GM18951 (cell line): ENCODE data around the gene SYDE2.

Source experiments
- POLR2A ChIP-seq: IDR thresholded peaks from 4 replicates; pipeline ENCODE4 v1.6.1; 2011; ENCODE audit warnings: mild to moderate bottlenecking; ENCODE audit not compliant: insufficient read length, insufficient read depth; ENCODE audit errors: extremely low read depth
- in situ Hi-C: fragments of 300-500 bp; cut with MboI; formaldehyde crosslinking; loops from one replicate; pipeline ENCODE4 v1.12.0; 2022; ENCODE audit warnings: low sequenced_read_pairs, mixed read lengths, inconsistent platforms; ENCODE audit not compliant: unreplicated experiment

The SYDE2 gene

DNA sequence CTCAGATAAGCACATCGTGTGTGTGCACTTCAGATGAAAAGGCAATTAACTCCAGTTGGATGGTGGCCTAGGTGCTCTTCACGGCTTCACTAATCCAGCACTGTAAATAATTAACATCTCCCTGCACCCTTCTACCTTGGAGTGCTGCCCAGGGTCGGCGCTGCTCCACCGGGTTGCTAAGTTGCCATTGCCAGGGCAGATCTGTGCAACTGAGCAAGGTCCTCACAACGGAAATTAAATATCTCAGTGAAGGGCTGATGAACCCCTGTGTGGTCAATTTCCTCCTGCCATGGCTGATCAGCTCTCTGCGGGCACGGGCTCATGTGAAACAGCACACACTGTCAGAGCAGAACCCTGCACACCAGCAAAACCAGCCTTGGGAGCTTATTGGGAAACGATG lies 63.2 kb downstream of the SYDE2 start:
- TF ChIP-seq POLR2A, result no peak
- in situ Hi-C loops, result no loop called here

DNA sequence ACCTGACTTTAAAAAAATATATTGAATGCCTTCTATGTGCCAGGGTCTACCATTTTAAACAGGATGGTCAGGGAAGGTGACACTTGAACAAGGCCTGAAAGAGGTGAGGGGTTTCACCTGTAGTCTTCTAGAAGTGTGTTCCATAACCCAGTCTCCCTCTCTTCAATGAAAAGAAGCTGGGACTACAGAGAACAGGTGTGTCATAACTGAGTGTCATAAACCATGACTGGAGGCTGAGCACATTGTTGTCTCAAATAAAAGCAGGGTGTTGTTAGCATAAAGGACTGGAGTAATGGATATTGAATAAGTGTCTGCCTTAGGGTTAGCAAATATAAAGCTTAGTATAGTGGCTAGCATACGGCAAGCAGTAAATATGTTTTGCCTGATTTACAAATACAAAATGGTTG lies 65.4 kb downstream of the SYDE2 start:
- TF ChIP-seq POLR2A, result no peak
- in situ Hi-C loops, result no loop called here

DNA sequence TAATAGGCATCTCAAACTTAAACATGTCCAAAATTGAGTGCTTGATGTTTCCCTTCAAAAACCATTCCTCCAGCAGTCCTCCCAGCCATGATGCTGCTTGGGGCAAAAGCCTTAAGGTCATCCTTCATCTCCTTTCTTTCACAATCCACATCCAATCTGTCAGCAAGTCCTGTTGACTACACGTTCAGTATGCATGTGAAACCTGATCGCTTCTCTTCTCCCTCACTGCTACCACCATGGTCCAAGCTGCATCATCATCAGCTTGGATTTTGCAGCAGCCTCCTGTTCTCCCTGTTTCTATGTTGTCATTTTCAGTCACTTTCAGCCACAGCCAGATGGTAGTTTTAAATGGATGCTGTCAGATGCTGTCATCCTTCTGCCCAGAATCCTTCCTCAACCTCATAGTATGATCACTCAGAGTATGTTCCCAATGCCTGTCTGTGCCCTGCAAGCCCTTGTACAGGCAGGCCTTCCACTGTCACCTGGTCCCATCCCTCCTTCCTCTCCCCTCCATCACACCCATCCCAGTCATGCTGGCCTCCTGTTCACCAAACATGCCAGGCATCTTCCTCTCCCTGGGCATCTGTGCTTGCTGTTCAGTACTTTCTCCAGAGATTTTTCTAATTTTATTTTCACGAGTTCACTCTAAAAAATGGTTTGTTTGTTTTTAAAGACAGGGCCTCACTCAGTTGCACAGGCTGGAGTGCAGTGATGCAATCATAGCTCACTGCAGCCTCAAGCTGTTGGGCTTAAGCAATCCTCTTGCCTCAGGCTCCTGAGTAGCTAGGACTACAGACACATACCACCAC lies 66.0 kb downstream of the SYDE2 start:
- in situ Hi-C loops, result no loop called here
- no peak for TF ChIP-seq POLR2A

DNA sequence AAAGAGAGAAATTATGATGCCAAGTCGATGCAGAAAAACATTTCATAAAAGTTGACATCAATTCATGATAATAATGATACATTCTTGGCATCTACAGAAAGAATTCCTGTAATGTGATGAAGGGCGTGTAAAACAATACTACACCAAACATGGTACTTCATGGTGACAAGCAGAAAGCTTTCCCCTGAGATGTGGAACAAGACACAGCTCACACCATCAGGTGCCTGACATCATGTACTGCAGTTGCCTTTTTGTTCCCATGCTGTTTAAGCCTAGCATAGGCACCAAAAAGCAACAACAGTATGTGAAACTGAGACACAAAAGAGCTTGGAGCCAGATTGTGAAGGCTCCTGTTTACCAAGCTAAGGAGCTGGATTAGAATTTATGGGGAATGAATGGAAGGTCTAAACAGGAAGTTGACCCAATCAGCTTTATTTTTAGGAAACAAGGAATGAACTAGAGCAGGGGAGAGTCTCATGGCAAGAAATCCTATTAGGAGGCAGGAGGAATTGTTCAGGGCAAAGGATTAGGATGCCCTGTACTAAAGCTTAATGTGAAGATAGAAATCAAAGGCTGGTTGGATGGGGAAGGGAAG lies 67.2 kb downstream of the SYDE2 start:
- no peak for TF ChIP-seq POLR2A
- in situ Hi-C loops, result no loop called here

DNA sequence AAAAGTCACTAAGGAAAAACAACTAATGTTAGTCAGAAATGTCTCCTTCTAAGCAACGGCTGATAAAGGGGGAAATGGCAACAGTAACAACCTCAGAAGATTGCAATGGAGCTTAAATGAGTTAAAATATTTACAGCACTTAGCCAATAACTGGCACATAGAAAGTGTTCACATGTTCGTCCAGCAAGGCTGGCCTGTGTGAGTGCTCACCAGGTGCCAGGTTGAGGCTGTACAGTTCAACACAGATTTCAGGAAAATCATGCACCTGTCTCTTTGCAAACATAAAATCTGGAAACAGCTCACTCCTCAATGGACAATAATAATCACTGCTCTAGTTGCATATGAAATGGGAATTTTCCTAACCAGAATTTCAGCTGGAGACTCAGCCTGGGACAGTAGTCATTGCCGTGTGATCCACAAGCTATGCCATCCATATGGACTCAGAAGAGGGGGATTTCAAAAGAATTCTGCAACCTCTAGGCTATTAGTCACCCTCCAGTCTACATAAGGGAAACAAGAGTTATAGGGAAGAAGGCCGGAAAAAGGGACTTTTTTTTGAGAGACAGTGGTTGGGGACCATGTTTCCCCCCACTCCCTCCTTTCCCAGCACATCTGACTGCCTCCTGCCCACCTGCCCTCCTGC lies 68.6 kb downstream of the SYDE2 start:
- no peak for TF ChIP-seq POLR2A
- in situ Hi-C loops, result no loop called here

DNA sequence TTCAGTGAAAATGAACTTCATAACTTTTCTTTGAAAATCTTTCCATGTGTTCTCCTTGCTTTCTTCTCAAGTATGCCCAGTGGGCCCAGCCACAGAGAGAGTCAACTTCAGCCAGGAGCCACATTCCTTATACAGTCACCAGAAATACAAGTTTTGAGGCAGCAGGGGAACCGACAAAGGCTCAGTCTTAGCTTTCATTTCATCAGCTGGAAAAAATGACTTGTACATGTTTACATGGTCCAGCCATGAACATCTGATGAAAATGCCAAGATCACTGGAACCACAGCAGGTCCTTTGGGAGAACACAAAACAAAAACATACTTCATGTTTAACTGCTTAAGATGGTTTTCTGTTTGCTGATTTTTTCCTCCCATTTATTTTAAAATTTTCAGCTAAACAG lies 72.5 kb downstream of the SYDE2 start:
- in situ Hi-C loops, result no loop called here
- no peak for TF ChIP-seq POLR2A

DNA sequence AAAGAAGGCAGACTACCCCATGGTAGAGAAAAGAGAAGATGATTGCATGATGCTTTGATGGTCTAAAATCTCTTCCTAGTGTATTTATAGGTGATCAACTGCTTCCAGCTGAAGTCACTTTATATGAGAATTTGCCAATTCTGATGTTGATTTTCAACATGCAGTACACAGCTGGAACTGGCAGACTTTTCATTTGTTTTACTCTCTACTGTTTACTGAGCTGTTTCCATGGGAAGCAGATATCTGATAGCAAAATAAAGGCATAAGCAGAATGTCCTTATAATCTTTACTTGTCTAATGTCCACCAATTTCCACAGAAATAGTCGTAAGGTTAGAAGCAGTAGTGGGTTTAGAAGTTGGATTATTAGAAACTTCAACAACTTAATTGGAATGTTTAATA lies 74.9 kb downstream of the SYDE2 start:
- in situ Hi-C loops, result no loop called here

DNA sequence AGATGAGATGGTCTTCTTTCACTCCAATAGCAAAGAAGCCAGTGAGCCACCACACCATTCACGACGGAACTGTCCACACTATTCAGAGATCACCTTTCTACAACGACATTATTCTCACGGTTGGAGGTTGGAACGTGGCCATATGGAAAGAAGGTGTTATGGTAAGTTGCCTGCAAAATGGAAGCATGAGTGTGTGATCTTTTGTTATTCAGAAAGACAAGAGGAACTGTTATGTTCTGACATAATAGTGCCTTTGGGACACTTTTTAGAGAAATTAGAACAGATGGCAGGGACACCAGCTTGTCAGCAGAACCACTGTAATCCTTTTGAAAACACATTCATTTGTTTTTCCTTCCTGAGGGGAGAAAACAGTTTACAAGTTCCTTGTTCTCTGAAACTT lies 76.7 kb downstream of the SYDE2 start:
- in situ Hi-C loops, result no loop called here
- TF ChIP-seq POLR2A, result no peak

More for the DNA sequence above, 74.9 kb downstream of the SYDE2 start:
- TF ChIP-seq POLR2A, result no peak

DNA sequence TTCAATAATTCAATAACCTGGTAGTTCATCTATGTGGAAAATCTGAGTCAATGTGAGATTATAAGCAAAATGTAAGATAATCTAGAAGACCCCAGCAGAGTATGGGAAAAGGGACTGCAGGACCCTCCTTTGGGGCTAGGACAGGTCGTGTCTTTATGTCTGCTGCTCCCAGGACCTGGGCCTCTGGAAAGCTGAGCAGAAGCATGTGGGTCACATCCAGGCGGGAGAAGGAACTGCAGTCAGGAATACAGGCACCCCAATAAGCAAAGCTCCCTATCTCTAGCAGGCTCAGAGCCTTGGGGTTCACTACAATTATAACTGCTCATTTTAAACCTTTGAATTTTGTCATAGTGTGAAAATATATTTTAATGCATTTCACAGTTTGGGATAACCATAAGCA lies 78.6 kb downstream of the SYDE2 start:
- in situ Hi-C loops, result no loop called here
- no peak for TF ChIP-seq POLR2A

DNA sequence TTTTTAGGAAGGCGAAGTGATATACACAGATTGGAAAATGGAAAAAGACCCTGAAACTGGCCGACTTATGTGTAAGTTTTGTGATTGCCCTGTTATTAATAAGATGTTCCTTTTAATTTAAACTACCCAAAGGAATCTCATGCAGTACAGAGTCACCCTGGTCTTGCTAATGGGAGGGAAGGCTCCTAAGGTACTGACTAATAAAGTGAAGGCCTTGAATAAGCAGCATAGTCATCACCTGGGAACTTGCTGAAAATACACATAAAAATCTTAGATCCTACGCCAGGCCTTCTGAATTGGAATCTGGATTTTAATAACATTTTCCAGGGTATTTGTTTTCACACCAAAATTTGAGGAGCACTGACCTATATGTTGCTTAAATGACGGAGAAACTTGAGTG lies 79.1 kb downstream of the SYDE2 start:
- in situ Hi-C loops, result no loop called here
- TF ChIP-seq POLR2A, result no peak

DNA sequence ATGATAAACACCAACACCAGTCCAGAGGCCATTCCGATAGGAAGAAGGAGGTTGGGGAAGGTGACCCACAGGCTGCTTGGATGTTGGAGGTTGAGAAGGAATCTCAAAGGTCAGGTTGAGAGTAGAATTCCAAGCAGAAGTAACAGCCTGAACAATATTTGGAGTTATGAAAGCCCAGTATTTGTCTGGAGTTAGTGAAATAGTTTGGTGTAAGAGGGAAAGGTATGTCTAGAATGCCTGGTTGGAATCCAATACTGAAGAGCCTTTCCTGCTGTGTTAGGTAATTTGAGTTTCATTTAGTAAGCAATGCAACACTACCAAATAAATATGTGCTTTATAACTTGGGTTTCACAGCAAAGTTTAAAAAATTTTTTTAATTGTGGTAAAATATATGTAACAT lies 82.1 kb downstream of the SYDE2 start:
- in situ Hi-C loops, result no loop called here
- no peak for TF ChIP-seq POLR2A

DNA sequence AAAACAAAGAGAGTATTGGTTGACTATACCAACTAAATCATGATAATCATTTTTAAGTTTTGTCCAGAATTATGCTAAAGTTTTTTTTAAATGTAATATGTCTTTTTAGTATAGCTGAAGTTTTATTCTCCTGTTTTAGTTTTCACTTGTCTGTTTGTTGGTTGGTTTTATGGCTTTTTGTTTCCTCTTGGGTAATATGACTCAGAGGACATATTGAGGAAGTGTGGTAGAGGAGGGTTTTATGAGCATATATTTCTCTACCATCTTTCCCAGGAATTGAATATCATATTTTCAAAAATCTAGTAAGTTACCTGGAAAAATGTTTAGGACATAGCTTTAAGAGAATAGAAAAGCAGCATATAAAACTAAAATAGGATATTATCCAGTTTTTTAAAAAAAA lies 84.0 kb downstream of the SYDE2 start:
- in situ Hi-C loops, result no loop called here
- TF ChIP-seq POLR2A, result no peak

DNA sequence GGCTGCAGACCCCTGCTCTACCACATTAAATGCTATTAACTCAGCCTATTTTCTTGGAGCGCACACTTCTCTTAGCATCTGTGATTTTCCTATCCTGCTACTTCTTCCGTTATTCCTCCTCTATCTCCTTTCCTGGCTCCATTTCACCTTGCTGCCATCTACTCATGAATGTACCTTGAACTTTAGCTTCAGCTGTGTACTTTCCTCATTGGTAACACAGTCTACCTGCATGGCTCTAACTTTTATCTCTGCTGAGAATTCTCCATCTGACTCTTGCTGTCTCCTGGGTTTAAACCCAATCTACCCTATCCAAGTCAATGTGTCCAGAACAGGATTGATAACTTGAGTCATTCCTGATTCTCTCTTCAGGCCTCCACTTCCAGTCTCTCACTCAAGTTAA lies 84.9 kb downstream of the SYDE2 start:
- in situ Hi-C loops, result no loop called here
- no peak for TF ChIP-seq POLR2A

DNA sequence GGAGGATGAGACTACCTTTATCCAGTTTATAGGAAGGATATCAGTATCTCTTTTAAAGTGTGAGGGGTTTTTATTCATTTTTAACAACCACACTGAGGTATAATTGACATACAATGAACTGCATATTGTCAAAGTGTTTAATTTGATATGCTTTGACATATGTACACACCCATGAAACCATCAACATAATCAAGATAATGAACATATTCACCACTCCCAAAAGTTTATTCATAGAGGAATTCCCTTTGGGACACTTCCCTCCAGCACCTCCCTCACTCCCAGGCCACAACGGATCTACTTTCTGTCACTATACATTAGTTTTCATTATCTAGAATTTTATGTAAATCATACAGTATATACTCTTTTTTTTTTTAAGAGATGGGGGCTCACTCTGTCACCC lies 89.1 kb downstream of the SYDE2 start:
- in situ Hi-C loops, result no loop called here

More for the DNA sequence above, 89.1 kb downstream of the SYDE2 start:
- TF ChIP-seq POLR2A, result no peak
